H1 (cell line): ENCODE measurements around the gene MBLAC1. TPM values are rescaled to one million over a fixed set of nuclear protein-coding genes. Genes with fewer than 3 reads are reported as not detected.

Experiments used
- CTCF ChIA-PET: fragments of 300-600 bp; sonication (Branson Sonifier 250); formaldehyde crosslinking; loops from one replicate; lab custom pipeline; 2021; ENCODE audit not compliant: partially characterized antibody; lab: Charles Lee
- POLR2A ChIA-PET: fragments of 300-600 bp; sonication (Branson Sonifier 250); formaldehyde crosslinking; loops from one replicate; lab custom pipeline; 2021; ENCODE audit warnings: inconsistent platforms; ENCODE audit not compliant: partially characterized antibody; lab: Charles Lee
- DNase-seq, 2 experiments: peaks; one replicate each; pipeline versions ENCODE4 v3.0.0 to v3.0.0-alpha.2; 2010 to 2022; ENCODE audit warnings: low spot score in 2 of 2, low read depth in 1 of 2, mixed read lengths in 1 of 2
- FAIRE-seq: peaks from 2 replicates; lab custom pipeline; 2011; peaks lifted over from hg19 to GRCh38; lab: Jason Lieb, UNC
- H2AFZ ChIP-seq: 2 replicates; pipeline ENCODE4 v1.8.1; 2012; ENCODE audit warnings: low read length, inconsistent platforms
- H2AK5ac ChIP-seq: 2 replicates; pipeline ENCODE4 v1.6.1; 2013; ENCODE audit warnings: low read depth, low read length
- H2BK120ac ChIP-seq: replicated peaks from 2 replicates; pipeline ENCODE3; 2013; ENCODE audit warnings: low read depth, low read length, inconsistent platforms
- H2BK12ac ChIP-seq: 2 replicates; pipeline ENCODE4 v1.6.1; 2013; ENCODE audit warnings: low read depth, low read length
- H2BK15ac ChIP-seq: 2 replicates; pipeline ENCODE4 v1.6.1; 2013; ENCODE audit warnings: low read length
- H2BK20ac ChIP-seq: 2 replicates; pipeline ENCODE4 v1.6.1; 2013; ENCODE audit warnings: low read length
- H2BK5ac ChIP-seq: 2 replicates; pipeline ENCODE4 v1.6.1; 2013; ENCODE audit warnings: low read depth, low read length
- H3K14ac ChIP-seq: 2 replicates; pipeline ENCODE4 v1.6.1; 2013; ENCODE audit warnings: inconsistent platforms; ENCODE audit not compliant: insufficient read length
- H3K18ac ChIP-seq: 2 replicates; pipeline ENCODE4 v1.6.1; 2013; ENCODE audit warnings: low read length; ENCODE audit errors: extremely low read depth
- H3K23ac ChIP-seq: 2 replicates; pipeline ENCODE4 v1.6.1; 2013; ENCODE audit warnings: inconsistent platforms; ENCODE audit not compliant: insufficient read length
- H3K23me2 ChIP-seq: 2 replicates; pipeline ENCODE4 v1.6.1; 2013; ENCODE audit warnings: low read depth, low read length
- H3K27ac ChIP-seq: 2 replicates; pipeline ENCODE4 v1.6.1; 2011; ENCODE audit warnings: low read depth, low read length, inconsistent platforms
- H3K27me3 ChIP-seq, 4 experiments: replicated peaks in 1 of 4; 1 replicate in 1 of 4; 2 replicates in 3 of 4; pipeline versions ENCODE4 v1.6.1 to v1.8.1; 2011 to 2013; ENCODE audit warnings: low read length in 3 of 4, mild to moderate bottlenecking in 3 of 4, inconsistent platforms in 2 of 4, mixed read lengths in 2 of 4, moderate library complexity in 1 of 4; ENCODE audit not compliant: control insufficient read depth in 3 of 4, insufficient read depth in 3 of 4; ENCODE audit errors: extremely low read depth in 1 of 4
- H3K36me3 ChIP-seq, 4 experiments: 2 replicates each; pipeline versions ENCODE4 v1.6.1 to v1.8.1; 2011 to 2013; ENCODE audit warnings: mild to moderate bottlenecking in 4 of 4, low read length in 3 of 4, moderate library complexity in 2 of 4, control low read depth in 1 of 4, inconsistent platforms in 1 of 4; ENCODE audit not compliant: insufficient read depth in 4 of 4, control insufficient read depth in 2 of 4
- H3K4ac ChIP-seq: replicated peaks from 2 replicates; pipeline ENCODE3; 2013; ENCODE audit warnings: low read length, low read depth, mixed read lengths, inconsistent platforms; ENCODE audit not compliant: insufficient read length
- H3K4me1 ChIP-seq, 4 experiments: replicated peaks in 1 of 4; 1 replicate in 1 of 4; 2 replicates in 3 of 4; pipeline versions ENCODE4 v1.6.1 to v1.8.1; 2011 to 2013; ENCODE audit warnings: low read length in 3 of 4, inconsistent platforms in 2 of 4, mixed read lengths in 1 of 4; ENCODE audit not compliant: insufficient read depth in 4 of 4, control insufficient read depth in 3 of 4
- H3K4me2 ChIP-seq, 2 experiments: 2 replicates each; pipeline versions ENCODE4 v1.6.1 to v1.8.1; 2011 to 2013; ENCODE audit warnings: low read depth in 2 of 2, low read length in 2 of 2, control low read depth in 1 of 2, inconsistent platforms in 1 of 2, mild to moderate bottlenecking in 1 of 2; ENCODE audit not compliant: insufficient read depth in 1 of 2
- H3K4me3 ChIP-seq, 4 experiments: fragments of 200-600, 300-600 bp in 1 of 4; sonication (generic), shearing (Covaris generic), sonication (Bioruptor Twin) in 1 of 4; 2 replicates each; pipeline versions ENCODE4 v1.5.1 to v1.8.1; 2011 to 2016; ENCODE audit warnings: low read length in 4 of 4, low read depth in 3 of 4, control low read depth in 2 of 4, inconsistent platforms in 2 of 4, mild to moderate bottlenecking in 2 of 4, mixed read lengths in 1 of 4, moderate library complexity in 1 of 4; ENCODE audit not compliant: insufficient read depth in 2 of 4; ENCODE audit errors: extremely low read depth in 1 of 4
- H3K56ac ChIP-seq: replicated peaks from 2 replicates; pipeline ENCODE3; 2013; ENCODE audit warnings: low read depth, mild to moderate bottlenecking, mixed read lengths, low read length, inconsistent platforms; ENCODE audit not compliant: insufficient read length
- H3K79me1 ChIP-seq: 2 replicates; pipeline ENCODE4 v1.6.1; 2013; ENCODE audit warnings: low read depth, low read length, control low read depth
- H3K79me2 ChIP-seq, 2 experiments: 2 replicates each; pipeline versions ENCODE4 v1.6.1 to v1.8.1; 2012 to 2013; ENCODE audit warnings: low read length in 2 of 2, mild to moderate bottlenecking in 2 of 2, inconsistent platforms in 1 of 2; ENCODE audit not compliant: insufficient read depth in 2 of 2, control insufficient read depth in 1 of 2
- H3K9ac ChIP-seq, 4 experiments: replicated peaks in 1 of 4; 1 replicate in 1 of 4; 2 replicates in 3 of 4; pipeline versions ENCODE4 v1.6.1 to v1.8.1; 2011 to 2013; ENCODE audit warnings: low read depth in 3 of 4, low read length in 3 of 4, control low read depth in 2 of 4, mild to moderate bottlenecking in 2 of 4, moderate library complexity in 2 of 4, inconsistent platforms in 1 of 4; ENCODE audit errors: extremely low read depth in 1 of 4
- H3K9me3 ChIP-seq, 2 experiments: 2 replicates each; pipeline versions ENCODE4 v1.6.1 to v1.8.1; 2012 to 2013; ENCODE audit warnings: mild to moderate bottlenecking in 2 of 2, moderate library complexity in 2 of 2, control low read depth in 1 of 2, inconsistent platforms in 1 of 2, low read depth in 1 of 2, low read length in 1 of 2, mixed read lengths in 1 of 2; ENCODE audit not compliant: insufficient read depth in 2 of 2
- H4K20me1 ChIP-seq, 2 experiments: replicated peaks in 1 of 2; 2 replicates each; pipeline versions ENCODE3 to v1.8.1; 2011 to 2013; ENCODE audit warnings: inconsistent platforms in 2 of 2, low read length in 2 of 2, mild to moderate bottlenecking in 1 of 2; ENCODE audit not compliant: insufficient read depth in 2 of 2, control insufficient read depth in 1 of 2
- H4K5ac ChIP-seq: 2 replicates; pipeline ENCODE4 v1.6.1; 2013; ENCODE audit warnings: low read length, low read depth, mixed read lengths, inconsistent platforms; ENCODE audit not compliant: insufficient read length
- H4K8ac ChIP-seq: 2 replicates; pipeline ENCODE4 v1.8.0; 2013; ENCODE audit warnings: mild to moderate bottlenecking, moderate library complexity, low read length, inconsistent platforms; ENCODE audit not compliant: insufficient read depth; ENCODE audit errors: extremely low read depth
- H4K91ac ChIP-seq: replicated peaks from 2 replicates; pipeline ENCODE3; 2013; ENCODE audit warnings: low read length, mixed read lengths, inconsistent platforms; ENCODE audit not compliant: insufficient read length
- CTCF ChIP-seq, 3 experiments: IDR thresholded peaks; 1 replicate in 2 of 3; 2 replicates in 1 of 3; pipeline versions ENCODE4 v1.5.1 to v1.6.1; 2011; ENCODE audit warnings: low read length in 3 of 3, mild to moderate bottlenecking in 3 of 3, inconsistent platforms in 2 of 3, low read depth in 1 of 3, moderate library complexity in 1 of 3; ENCODE audit not compliant: insufficient read depth in 1 of 3; ENCODE audit errors: control extremely low read depth in 1 of 3
- PHF8 ChIP-seq: fragments of 200-600 bp; sonication (generic); conservative IDR thresholded peaks from 2 replicates; pipeline ENCODE4 v1.7.1; 2012; ENCODE audit warnings: low read depth, mild to moderate bottlenecking, inconsistent platforms, low read length, moderate library complexity
- POLR2A ChIP-seq, 2 experiments: IDR thresholded peaks; 1 replicate in 1 of 2; 2 replicates in 1 of 2; pipeline ENCODE4 v1.6.1; 2011; ENCODE audit warnings: low read depth in 2 of 2, low read length in 2 of 2, mild to moderate bottlenecking in 2 of 2; ENCODE audit errors: control extremely low read depth in 1 of 2
- RAD21 ChIP-seq, 2 experiments: IDR thresholded peaks in 1 of 2; conservative IDR thresholded peaks in 1 of 2; 2 replicates each; pipeline ENCODE4 v1.6.1; 2011; ENCODE audit warnings: low read depth in 2 of 2, low read length in 2 of 2, improper control_type of control experiment in 1 of 2, inconsistent platforms in 1 of 2, mild to moderate bottlenecking in 1 of 2, moderate library complexity in 1 of 2
- RXRA ChIP-seq: IDR thresholded peaks from 2 replicates; pipeline ENCODE4 v1.6.1; 2011; ENCODE audit warnings: low read depth, mild to moderate bottlenecking, low read length, moderate library complexity; ENCODE audit not compliant: insufficient read depth
- SIRT6 ChIP-seq: IDR thresholded peaks from one replicate; pipeline ENCODE4 v1.7.1; 2012; ENCODE audit warnings: low read length, inconsistent platforms
- TAF1 ChIP-seq: IDR thresholded peaks from 2 replicates; pipeline ENCODE4 v1.6.1; 2011; ENCODE audit warnings: mild to moderate bottlenecking, low read depth, low read length
- TBP ChIP-seq: IDR thresholded peaks from 2 replicates; pipeline ENCODE4 v1.6.1; 2011; ENCODE audit warnings: low read depth, low read length, improper control_type of control experiment
- YY1 ChIP-seq: IDR thresholded peaks from 2 replicates; pipeline ENCODE4 v1.6.1; 2011; ENCODE audit warnings: low read depth, mild to moderate bottlenecking, low read length
- WGBS, 2 experiments: shearing (Covaris generic) in 1 of 2; methylation state at CpG; one replicate each; pipeline versions ENCODE4 v1.1.6 to v1.1.7; 2013 to 2015; ENCODE audit warnings: low lambda C conversion rate in 2 of 2, mixed read lengths in 2 of 2, inconsistent platforms in 1 of 2, low coverage in 1 of 2, missing lambda C conversion rate in 1 of 2; ENCODE audit not compliant: insufficient replicate concordance in 2 of 2, insufficient coverage in 1 of 2, insufficient read length in 1 of 2; ENCODE audit errors: extremely low coverage in 1 of 2, missing lambda C conversion rate in 1 of 2; 5-methylcytosine and 5-hydroxymethylcytosine counted together
- polyA plus RNA-seq, 7 experiments: library from polyadenylated mRNA; depleted of rRNA in 3 of 7; stranded (reverse) in 5 of 7; unstranded in 2 of 7; fragments of >200 nt in 5 of 7; fragments of 200-250 nt in 2 of 7; gene quantifications; 1 replicate in 5 of 7; 2 replicates in 1 of 7; 4 replicates in 1 of 7; pipeline versions ENCODE4 v1.2.1 to v1.2.3, GENCODE V29; 2011 to 2013; ENCODE audit warnings: missing spikeins in 2 of 7, mixed read lengths in 2 of 7
- total RNA-seq: library from RNA; stranded (reverse); fragmentation: NEBNext Ultra II Directional; extraction: Animal tissue kit (Norgen Biotek cat#: 25700); gene quantifications from 2 replicates; pipeline ENCODE4 v1.2.1, GENCODE V29; 2021

The MBLAC1 gene
- total and polyA plus RNA-seq, 2 of the 8 experiments (the other 6 are each of a cell fraction or from before 2014, with no cell fraction given): 1.00 to 1.7 TPM

- 8% methylated on average over 28 of the region's 61 CpGs; no CpG with 5 or more reads in 1 of the 2 experiments for WGBS, 2 experiments
- no peak overlapping the region for H2AFZ ChIP-seq
- no peak overlapping the region for H4K5ac ChIP-seq
- no peak overlapping the region for H3K14ac ChIP-seq
- no peak overlapping the region; the same call in none of the 2 replicates for H3K18ac ChIP-seq
- POLR2A ChIA-PET: interaction anchor here (0.7 to 11.0 kb wide), 12 partner anchors 8 to 84 kb away, joined by 3 to 145 read pairs (median 4); partner anchors contain the start of genes AP4M1, LAMTOR4, MBLAC1 and MCM7
- no peak overlapping the region for H2BK12ac ChIP-seq
- H3K9ac ChIP-seq: 0 out of 7 replicates have a peak overlapping the region, but pooled peaks of 1 of the 4 experiments have one; percentile 13
- H3K79me1 ChIP-seq: no peaks in the 10 kb centered on the region; the same call in none of the 2 replicates
- no peak overlapping the region for H3K27ac ChIP-seq
- H3K4ac ChIP-seq: no peak overlapping the region
- H3K23me2 ChIP-seq: peaks cover 14% of the 10 kb centered on the region; the same call in 1 of the 2 replicates
- no peak overlapping the region; the same call in 1 of the 2 replicates for H2BK5ac ChIP-seq
- H2AK5ac ChIP-seq: no peak overlapping the region
- no peak overlapping the region for H2BK15ac ChIP-seq
- CTCF ChIA-PET: interaction anchor here (0.8 to 11.2 kb wide), 5 partner anchors 11 to 47 kb away, joined by 3 to 94 read pairs (median 3); no protein-coding TSS in a partner anchor
- no peak overlapping the region for H2BK20ac ChIP-seq
- FAIRE-seq: no peak
- H4K8ac ChIP-seq: no peak overlapping the region
- H4K91ac ChIP-seq: no peak overlapping the region
- peaks cover 0 to 8% (median 1%) of the 10 kb centered on the region in 4 experiments; a peak in 3 of 8 replicates for H3K36me3 ChIP-seq
- DNase-seq: peak in 1 of 2 experiments; percentile 84
- peak overlapping the region; percentile 76 to 81 for H3K4me2 ChIP-seq
- H3K27me3 ChIP-seq: peaks cover 0 to 10% (median 2%) of the 10 kb centered on the region in 4 experiments; a peak in 2 of 7 replicates
- peaks cover 0 to 15% of the 10 kb centered on the region in 2 experiments for H4K20me1 ChIP-seq
- H3K9me3 ChIP-seq: no peaks in the 10 kb centered on the region
- H3K56ac ChIP-seq: no peak overlapping the region
- no peak overlapping the region for H2BK120ac ChIP-seq
- H3K79me2 ChIP-seq: peaks cover 0 to 2% of the 10 kb centered on the region in 2 experiments; a peak in 2 of 4 replicates
- TF ChIP-seq POLR2A (IDR thresholded peaks at IDR 0.05; ENCODE audit: control extremely low read depth in 1 of 2, low read depth in 2 of 2, low read length in 2 of 2) (0 out of 3 replicates have a peak, but pooled peaks of 1 of the 2 experiments have one; percentile 38), PHF8 (no peak), YY1 (no peak), SIRT6 (no peak), RXRA (no peak), TAF1 (peak; percentile 64; the same call in 1 of the 2 replicates), TBP (0 out of 2 replicates have a peak, but pooled peaks have one; percentile 33), CTCF (IDR thresholded peaks at IDR 0.05; ENCODE audit: control extremely low read depth in 1 of 3, insufficient read depth in 1 of 3, low read depth in 1 of 3, low read length in 3 of 3) (no peak), RAD21 (IDR thresholded peaks at IDR 0.05 in 1 of 2, conservative IDR thresholded peaks at IDR 0.05 in 1 of 2; ENCODE audit: low read depth in 2 of 2, low read length in 2 of 2) (no peak)
- peaks cover 11 to 30% (median 19%) of the 10 kb centered on the region in 4 experiments for H3K4me1 ChIP-seq
- no peak overlapping the region for H3K23ac ChIP-seq
- H3K4me3 ChIP-seq: peak overlapping the region; percentile 47 to 67 (median 56)
Observed at GRCh38 chr7:100171087-100171681, 44.4 kb downstream of the MBLAC1 start.
